ENCODE data around the gene HCN2. TPM values are rescaled to one million over a fixed set of nuclear protein-coding genes. Genes with fewer than 3 reads are reported as not detected.

Gene HCN2
- total RNA-seq, 4 donors from 2014 or later = not detected

DNA sequence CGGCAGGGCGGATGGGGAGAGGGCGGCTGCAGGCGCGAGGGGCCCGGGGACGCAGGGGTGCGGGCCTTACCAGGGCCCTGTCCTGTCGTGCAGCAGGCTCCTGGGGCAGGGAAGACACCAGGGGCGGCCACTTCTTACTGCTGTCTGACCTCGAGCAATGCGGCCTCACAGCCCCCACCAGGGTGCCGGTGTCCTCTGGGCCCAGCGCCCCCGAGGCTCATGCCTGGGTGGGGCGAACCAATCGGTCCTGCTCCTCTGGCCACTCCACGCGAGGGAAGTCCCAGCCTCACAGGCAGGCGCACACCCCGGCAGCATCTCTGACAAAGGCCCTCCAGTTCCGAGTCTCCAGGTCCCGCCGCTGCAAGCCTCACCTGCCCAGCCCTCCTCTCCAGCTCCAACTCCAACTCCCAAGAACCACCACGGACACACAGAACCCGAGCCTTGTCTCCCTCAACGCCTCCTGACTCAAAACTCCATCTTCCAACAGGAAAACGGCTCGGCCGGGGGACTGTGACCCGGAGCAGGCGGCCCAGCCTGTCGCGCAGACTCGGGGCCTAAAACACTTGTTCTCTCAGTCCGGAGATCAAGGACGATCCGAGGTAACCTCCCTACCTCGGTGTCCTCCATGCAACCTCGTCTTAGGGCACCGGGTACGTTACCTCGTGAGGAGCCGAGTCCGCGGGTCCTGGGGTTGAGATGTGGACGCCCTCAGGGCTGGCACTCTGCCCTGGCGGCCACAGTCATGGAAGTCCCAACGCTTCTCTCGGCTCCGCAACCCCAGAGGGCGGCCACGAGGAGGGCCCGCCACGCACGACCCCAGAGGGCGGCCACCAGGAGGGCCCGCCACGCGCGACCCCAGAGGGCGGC, 56.5 kb downstream of the HCN2 start:
- TF ChIP-seq, protein P1, sequence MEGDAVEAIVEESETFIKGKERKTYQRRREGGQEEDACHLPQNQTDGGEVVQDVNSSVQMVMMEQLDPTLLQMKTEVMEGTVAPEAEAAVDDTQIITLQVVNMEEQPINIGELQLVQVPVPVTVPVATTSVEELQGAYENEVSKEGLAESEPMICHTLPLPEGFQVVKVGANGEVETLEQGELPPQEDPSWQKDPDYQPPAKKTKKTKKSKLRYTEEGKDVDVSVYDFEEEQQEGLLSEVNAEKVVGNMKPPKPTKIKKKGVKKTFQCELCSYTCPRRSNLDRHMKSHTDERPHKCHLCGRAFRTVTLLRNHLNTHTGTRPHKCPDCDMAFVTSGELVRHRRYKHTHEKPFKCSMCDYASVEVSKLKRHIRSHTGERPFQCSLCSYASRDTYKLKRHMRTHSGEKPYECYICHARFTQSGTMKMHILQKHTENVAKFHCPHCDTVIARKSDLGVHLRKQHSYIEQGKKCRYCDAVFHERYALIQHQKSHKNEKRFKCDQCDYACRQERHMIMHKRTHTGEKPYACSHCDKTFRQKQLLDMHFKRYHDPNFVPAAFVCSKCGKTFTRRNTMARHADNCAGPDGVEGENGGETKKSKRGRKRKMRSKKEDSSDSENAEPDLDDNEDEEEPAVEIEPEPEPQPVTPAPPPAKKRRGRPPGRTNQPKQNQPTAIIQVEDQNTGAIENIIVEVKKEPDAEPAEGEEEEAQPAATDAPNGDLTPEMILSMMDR (IDR thresholded peaks at IDR 0.05; ENCODE audit: low read depth) = no peak

DNA sequence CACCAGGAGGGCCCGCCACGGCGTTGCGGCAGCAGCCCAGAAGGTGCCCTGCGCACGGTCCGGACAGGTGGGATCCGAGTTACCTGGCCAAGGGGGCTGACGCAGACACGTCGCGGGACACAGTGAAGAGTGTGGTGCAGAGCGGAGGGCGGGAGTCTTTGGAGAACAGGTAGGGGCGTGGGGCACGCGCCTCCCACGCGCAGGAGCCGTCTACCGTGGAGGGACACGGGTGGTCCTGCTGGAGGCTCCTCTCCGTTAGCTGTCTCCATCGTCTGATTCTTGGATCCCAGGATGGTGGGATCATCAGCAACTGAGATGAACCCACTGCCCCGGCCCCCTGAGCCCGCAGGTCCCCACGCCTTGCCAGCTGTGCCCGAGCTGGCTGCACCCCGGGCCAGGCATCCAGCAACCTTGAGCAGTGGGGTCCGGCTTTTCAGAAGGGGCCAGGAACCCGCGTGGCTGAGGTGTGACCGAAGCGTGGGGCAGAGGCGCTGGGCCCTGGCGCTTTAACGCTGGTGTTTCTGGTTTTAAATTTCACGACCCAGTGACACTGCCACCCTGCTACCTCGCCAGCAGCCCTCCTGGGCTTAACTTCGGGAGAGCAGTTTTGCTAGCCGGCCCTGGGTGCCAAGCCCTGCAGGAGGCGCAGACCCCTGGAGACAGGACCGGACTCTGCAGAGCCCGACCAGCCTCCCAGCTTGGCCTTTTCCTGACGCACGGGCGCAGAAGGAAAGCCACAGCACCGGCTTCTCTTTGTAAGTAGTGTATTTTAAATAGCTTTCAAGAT, 57.3 kb downstream of the HCN2 start:
- TF ChIP-seq, protein P1 (IDR thresholded peaks at IDR 0.05; ENCODE audit: low read depth) = no peak

DNA sequence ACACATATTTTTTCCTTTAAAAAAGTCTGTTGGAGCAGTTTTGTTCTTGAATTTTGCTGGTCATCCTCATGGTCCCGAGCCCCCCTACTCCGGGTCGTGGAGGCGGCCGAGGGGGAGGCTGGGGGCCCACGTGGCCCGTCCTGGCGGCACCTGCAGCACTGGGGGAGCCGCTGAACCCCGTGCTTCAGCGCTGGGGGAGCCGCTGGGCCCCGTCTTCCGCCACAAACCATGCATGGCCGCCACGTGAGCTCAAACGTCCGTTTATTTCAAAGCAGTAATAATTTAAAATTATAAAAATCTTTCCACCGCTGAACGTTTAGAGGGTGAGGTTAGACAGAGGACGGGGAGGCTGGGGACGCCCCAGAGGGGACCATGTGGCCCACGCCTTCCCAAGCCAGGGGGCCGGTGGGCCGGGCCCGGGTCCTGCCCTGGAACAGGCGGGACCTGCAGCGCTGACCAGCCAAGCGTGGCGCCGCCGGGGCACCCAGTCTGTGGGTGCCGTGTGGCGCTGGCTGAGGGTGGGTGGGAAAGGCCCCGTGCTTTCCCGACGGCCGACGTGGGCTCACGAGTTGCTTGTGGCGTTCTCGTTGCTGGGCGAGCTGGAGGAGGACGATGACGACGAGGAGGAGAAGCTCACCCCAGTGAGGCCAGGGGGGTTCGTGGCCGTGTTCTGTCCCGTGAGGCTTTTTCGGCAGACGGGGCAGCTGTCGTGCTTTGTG, 58.0 kb downstream of the HCN2 start:
- TF ChIP-seq, protein P1 (IDR thresholded peaks at IDR 0.05; ENCODE audit: low read depth) = no peak

DNA sequence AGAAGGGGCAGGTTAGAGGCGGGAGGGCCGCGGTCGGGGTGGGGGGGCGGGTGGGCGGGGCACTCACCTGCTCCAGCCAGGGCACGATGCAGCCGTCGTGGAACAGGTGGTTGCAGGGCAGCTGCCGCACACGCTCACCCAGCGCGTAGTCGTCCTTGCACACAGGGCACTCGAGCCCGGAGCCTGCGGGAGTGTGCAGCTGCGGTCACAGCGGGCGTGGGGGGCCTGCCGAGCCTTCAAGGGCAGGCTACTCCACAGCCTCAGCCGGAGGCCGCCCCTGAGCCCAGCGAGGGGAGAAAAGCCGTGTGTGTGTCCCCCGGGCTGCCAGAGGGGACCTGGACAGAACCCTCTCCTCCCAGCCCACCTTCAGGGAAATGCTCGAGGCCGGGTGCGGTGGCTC, 58.6 kb downstream of the HCN2 start:
- TF ChIP-seq, protein P1 (IDR thresholded peaks at IDR 0.05; ENCODE audit: low read depth) = no peak

DNA sequence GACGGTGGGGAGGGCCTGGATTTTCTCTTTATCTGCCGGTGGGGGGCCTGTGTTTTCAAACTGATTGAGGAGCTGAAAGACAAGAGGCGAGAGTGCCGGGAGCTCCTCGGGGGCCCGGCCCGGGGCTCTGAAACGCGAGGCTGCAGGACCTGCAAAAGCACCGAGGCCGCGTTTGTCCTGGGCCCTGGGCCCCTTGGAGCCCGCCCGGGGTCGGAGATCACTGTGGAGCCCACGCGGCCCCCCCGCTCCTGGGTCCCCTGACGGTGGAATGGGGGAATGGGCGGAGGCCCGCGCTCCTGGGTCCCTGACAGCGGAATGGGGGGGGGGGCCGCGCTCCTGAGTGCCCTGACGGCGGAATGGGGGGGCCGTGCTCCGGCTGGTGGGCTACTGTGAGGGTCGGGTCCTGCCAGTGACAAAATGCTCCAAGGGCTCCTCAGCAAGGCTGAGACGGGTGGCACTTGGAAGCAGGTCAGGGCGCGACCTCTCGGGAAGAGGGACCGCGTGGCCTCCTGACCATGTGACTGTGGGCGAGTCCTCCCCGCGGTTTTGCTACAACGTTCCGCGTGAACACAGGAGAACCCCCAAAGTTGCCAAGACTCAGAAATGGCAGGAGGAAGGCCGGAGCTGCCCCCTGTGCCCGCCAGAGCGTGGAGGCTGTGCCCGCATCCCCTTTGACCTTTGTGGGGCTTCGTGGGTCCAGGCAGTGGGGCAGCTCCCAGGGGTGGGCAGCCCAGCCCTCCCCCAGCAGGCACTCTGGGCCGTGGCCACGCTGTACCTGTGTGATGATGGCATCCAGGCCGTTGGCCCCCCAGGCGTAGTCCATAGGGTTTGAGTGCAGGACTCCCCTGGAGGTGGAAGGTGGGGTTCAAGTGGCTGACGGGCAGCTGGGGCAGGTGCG, 59.5 kb downstream of the HCN2 start:
- TF ChIP-seq, protein P1 (IDR thresholded peaks at IDR 0.05; ENCODE audit: low read depth) = no peak

GRCh38 chr19:650121-650520, 60.4 kb downstream of the HCN2 start:
- TF ChIP-seq, protein P1 (IDR thresholded peaks at IDR 0.05; ENCODE audit: low read depth) = no peak

All from subcutaneous adipose tissue (tissue), 4 donors.